NB4 (cell line): ENCODE results near the gene POLR2L.

Source experiments
- CTCF ChIP-seq: IDR thresholded peaks from one replicate; pipeline ENCODE4 v1.5.1; 2012; ENCODE audit warnings: low read depth, low read length
- MAX ChIP-seq: IDR thresholded peaks from 2 replicates; pipeline ENCODE4 v1.6.1; 2011; ENCODE audit warnings: low read depth, low read length
- MYC ChIP-seq: IDR thresholded peaks from 2 replicates; pipeline ENCODE4 v1.6.1; 2011; ENCODE audit warnings: low read depth, low read length

DNA sequence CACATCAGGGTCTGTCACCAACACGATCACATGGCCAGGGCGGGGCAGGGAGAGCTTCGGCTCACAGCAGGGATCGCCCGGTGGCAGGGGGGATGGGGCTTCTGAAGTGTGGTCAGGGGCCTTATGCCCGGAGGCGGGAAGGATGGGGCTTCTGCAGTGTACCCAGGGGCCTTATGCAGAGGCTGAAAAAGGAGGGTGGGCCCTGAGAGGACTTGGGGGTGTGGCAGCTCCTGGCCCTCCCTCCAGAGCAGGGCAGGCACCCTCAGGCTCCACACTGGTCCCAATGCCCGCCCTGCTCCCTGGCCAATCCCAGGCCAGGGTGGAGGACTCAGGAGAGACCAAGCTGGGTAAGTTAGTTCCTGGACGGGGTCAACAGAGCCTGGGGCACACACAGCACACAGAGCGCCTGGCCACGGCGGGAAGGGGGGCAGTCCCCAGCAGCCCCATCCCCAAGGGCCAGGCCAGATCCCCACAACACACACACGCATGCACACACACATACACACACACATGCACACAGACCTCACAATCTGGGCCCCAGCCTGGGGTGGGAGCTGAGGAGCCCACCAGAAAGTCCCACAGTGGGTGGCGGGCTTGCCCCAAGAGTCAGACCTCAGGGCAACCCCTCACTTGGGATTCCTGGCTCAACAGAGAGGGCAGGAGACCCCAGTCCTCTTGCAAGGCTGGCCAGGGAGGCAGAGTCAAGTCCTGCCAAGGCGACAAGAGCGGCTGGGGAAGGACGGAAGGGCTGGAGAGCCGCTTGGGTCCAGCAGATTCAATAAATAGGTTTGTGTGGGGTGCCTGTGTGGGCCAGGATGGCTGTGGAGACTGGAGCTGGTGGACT, 51.4 kb downstream of the POLR2L start:
- no peak for TF ChIP-seq CTCF
- no peak for TF ChIP-seq MYC
- TF ChIP-seq MAX: no peak
